ENCODE measurements around the gene NELFB. TPM values are rescaled to one million over a fixed set of nuclear protein-coding genes. Genes with fewer than 3 reads are reported as not detected.
A peak's percentile ranks its signal among the peaks of the same experiment; 100 is the strongest.

NELFB gene
- total and polyA plus RNA-seq, 9 of the 15 experiments (the other 6 are each of a cell fraction or from before 2014, with no cell fraction given) = 0.24 to 84.0 (median 29.7) TPM

DNA sequence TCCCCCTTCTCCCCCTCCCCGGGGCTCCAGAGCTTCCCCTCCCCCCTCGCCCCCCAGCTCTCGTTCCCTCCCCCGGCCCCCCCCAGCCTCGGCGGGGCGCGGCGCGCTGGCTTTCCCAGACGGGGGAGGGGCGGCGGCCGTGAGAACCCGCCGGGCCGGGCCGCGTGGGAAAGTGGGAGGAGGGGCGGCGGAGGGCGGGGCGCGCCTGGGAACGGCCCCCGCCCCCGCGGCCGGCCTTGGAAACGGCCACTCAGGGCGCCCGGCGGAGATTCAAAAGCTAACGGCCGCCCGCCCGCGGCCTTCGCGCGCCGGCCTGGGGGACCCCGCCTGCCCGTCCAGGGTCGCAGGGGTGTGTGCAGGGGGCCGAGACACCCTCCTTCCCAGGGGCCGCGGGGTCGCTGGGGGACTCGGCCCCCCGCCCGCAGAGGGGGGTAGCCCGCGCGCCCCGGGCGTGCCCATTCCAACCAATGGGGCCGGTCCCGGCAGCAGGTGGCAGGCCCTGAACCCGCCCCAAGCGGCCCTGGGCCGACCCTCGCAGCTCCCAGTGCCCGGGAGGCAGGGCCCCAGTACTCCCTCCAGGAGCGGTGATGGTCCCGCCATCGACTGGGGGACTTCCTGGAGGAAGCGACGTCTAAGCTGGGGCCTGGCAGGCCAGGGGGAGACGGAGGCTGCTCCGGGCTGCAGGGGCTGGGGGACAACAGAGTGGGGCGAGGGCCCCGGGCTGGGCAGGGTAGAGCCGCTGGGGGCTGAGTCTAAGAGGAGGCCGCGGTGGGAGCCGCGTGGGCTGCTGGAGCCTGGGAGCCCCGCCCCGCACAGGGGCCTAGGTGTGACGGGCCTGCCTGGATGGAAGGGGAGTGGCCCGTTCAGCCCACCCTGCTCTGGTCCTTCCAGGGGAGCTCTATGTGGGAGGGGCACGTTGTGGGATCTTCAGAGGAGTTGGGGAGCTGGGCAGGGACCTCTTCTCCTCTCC lies 61.2 kb downstream of the NELFB start (continued):
- TF ChIP-seq, protein P1, sequence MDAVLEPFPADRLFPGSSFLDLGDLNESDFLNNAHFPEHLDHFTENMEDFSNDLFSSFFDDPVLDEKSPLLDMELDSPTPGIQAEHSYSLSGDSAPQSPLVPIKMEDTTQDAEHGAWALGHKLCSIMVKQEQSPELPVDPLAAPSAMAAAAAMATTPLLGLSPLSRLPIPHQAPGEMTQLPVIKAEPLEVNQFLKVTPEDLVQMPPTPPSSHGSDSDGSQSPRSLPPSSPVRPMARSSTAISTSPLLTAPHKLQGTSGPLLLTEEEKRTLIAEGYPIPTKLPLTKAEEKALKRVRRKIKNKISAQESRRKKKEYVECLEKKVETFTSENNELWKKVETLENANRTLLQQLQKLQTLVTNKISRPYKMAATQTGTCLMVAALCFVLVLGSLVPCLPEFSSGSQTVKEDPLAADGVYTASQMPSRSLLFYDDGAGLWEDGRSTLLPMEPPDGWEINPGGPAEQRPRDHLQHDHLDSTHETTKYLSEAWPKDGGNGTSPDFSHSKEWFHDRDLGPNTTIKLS (IDR thresholded peaks at IDR 0.05; ENCODE audit: borderline replicate concordance, low read depth) = peak; percentile 55; the same call in 1 of the 2 replicates
- no peak for TF ChIP-seq ZNF586 (CRISPR knock-in tag; conservative IDR thresholded peaks at IDR 0.05)
- peak; percentile 57; the same call in 1 of the 2 replicates for TF ChIP-seq NFRKB (IDR thresholded peaks at IDR 0.05; ENCODE audit: low read depth)
- TF ChIP-seq ZNF830 (CRISPR knock-in tag; IDR thresholded peaks at IDR 0.05) = no peak
- TF ChIP-seq, protein P2, sequence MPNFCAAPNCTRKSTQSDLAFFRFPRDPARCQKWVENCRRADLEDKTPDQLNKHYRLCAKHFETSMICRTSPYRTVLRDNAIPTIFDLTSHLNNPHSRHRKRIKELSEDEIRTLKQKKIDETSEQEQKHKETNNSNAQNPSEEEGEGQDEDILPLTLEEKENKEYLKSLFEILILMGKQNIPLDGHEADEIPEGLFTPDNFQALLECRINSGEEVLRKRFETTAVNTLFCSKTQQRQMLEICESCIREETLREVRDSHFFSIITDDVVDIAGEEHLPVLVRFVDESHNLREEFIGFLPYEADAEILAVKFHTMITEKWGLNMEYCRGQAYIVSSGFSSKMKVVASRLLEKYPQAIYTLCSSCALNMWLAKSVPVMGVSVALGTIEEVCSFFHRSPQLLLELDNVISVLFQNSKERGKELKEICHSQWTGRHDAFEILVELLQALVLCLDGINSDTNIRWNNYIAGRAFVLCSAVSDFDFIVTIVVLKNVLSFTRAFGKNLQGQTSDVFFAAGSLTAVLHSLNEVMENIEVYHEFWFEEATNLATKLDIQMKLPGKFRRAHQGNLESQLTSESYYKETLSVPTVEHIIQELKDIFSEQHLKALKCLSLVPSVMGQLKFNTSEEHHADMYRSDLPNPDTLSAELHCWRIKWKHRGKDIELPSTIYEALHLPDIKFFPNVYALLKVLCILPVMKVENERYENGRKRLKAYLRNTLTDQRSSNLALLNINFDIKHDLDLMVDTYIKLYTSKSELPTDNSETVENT (CRISPR knock-in tag; IDR thresholded peaks at IDR 0.05) = no peak
- no peak for TF ChIP-seq CSDE1 (IDR thresholded peaks at IDR 0.05)
- TF ChIP-seq ZNF408 (CRISPR knock-in tag; IDR thresholded peaks at IDR 0.05; ENCODE audit: low read depth) = no peak
- TF ChIP-seq, protein P3, sequence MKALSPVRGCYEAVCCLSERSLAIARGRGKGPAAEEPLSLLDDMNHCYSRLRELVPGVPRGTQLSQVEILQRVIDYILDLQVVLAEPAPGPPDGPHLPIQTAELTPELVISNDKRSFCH (CRISPR knock-in tag; IDR thresholded peaks at IDR 0.05) = no peak
- TF ChIP-seq, protein P3 (tag; IDR thresholded peaks at IDR 0.05) = 0 out of 2 replicates have a peak, but pooled peaks have one; percentile 31
- peak; percentile 58; the same call in 1 of the 2 replicates for TF ChIP-seq E2F3 (CRISPR knock-in tag; IDR thresholded peaks at IDR 0.05)
- no peak for TF ChIP-seq ZKSCAN8 (CRISPR knock-in tag; IDR thresholded peaks at IDR 0.05)
- TF ChIP-seq, protein P4, sequence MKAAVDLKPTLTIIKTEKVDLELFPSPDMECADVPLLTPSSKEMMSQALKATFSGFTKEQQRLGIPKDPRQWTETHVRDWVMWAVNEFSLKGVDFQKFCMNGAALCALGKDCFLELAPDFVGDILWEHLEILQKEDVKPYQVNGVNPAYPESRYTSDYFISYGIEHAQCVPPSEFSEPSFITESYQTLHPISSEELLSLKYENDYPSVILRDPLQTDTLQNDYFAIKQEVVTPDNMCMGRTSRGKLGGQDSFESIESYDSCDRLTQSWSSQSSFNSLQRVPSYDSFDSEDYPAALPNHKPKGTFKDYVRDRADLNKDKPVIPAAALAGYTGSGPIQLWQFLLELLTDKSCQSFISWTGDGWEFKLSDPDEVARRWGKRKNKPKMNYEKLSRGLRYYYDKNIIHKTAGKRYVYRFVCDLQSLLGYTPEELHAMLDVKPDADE (conservative IDR thresholded peaks at IDR 0.05; ENCODE audit: control insufficient read depth, low read depth, low read length) = 0 out of 2 replicates have a peak, but pooled peaks have one; percentile 31
- TF ChIP-seq, protein P5, sequence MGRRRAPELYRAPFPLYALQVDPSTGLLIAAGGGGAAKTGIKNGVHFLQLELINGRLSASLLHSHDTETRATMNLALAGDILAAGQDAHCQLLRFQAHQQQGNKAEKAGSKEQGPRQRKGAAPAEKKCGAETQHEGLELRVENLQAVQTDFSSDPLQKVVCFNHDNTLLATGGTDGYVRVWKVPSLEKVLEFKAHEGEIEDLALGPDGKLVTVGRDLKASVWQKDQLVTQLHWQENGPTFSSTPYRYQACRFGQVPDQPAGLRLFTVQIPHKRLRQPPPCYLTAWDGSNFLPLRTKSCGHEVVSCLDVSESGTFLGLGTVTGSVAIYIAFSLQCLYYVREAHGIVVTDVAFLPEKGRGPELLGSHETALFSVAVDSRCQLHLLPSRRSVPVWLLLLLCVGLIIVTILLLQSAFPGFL (CRISPR knock-in tag; IDR thresholded peaks at IDR 0.05) = no peak
- peak in 1 of 2 experiments; percentile 31; a peak in 1 of 4 replicates for TF ChIP-seq TBL1XR1 (IDR thresholded peaks at IDR 0.05; ENCODE audit: low read length in 2 of 2)
- TF ChIP-seq, protein P6, sequence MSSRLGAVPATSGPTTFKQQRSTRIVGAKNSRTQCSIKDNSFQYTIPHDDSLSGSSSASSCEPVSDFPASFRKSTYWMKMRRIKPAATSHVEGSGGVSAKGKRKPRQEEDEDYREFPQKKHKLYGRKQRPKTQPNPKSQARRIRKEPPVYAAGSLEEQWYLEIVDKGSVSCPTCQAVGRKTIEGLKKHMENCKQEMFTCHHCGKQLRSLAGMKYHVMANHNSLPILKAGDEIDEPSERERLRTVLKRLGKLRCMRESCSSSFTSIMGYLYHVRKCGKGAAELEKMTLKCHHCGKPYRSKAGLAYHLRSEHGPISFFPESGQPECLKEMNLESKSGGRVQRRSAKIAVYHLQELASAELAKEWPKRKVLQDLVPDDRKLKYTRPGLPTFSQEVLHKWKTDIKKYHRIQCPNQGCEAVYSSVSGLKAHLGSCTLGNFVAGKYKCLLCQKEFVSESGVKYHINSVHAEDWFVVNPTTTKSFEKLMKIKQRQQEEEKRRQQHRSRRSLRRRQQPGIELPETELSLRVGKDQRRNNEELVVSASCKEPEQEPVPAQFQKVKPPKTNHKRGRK (tag; IDR thresholded peaks at IDR 0.05) = no peak
